Liver (tissue), 9 donors: Measurements from ENCODE around the gene JAKMIP1. TPM values are rescaled to one million over a fixed set of nuclear protein-coding genes. Genes with fewer than 3 reads are reported as not detected.
A peak's percentile ranks its signal among the peaks of the same experiment; 100 is the strongest.

Source experiments
- DNase-seq: peaks from one replicate; pipeline ENCODE4 v3.0.0-alpha.2; 2017; ENCODE audit warnings: low spot score
- H3K27ac ChIP-seq, 2 donors: one replicate each; pipeline ENCODE4 v1.7.0; 2013; ENCODE audit warnings: inconsistent platforms in 2 of 2, low read length in 2 of 2, control low read depth in 1 of 2, low read depth in 1 of 2, mild to moderate bottlenecking in 1 of 2
- H3K27me3 ChIP-seq, 4 donors: one replicate each; pipeline versions ENCODE4 v1.6.1 to v1.7.0; 2013; ENCODE audit warnings: low read length in 3 of 4, inconsistent platforms in 1 of 4, mild to moderate bottlenecking in 1 of 4, moderate library complexity in 1 of 4; ENCODE audit not compliant: control insufficient read depth in 4 of 4, insufficient read depth in 4 of 4
- H3K36me3 ChIP-seq, 4 donors: one replicate each; pipeline versions ENCODE4 v1.6.1 to v1.7.0; 2013; ENCODE audit warnings: low read length in 3 of 4, mild to moderate bottlenecking in 3 of 4, low read depth in 1 of 4, moderate library complexity in 1 of 4; ENCODE audit not compliant: control insufficient read depth in 4 of 4, insufficient read depth in 3 of 4
- H3K4me1 ChIP-seq, 4 donors: one replicate each; pipeline versions ENCODE4 v1.6.1 to v1.7.0; 2013; ENCODE audit warnings: low read length in 3 of 4, mild to moderate bottlenecking in 3 of 4, moderate library complexity in 1 of 4; ENCODE audit not compliant: control insufficient read depth in 4 of 4, insufficient read depth in 4 of 4
- H3K4me3 ChIP-seq, 3 donors: one replicate each; pipeline versions ENCODE4 v1.6.1 to v1.7.0; 2013; ENCODE audit warnings: low read length in 3 of 3, control low read depth in 1 of 3, low read depth in 1 of 3, mild to moderate bottlenecking in 1 of 3
- H3K9ac ChIP-seq, 2 donors: one replicate each; pipeline ENCODE4 v1.7.0; 2013; ENCODE audit warnings: low read length in 2 of 2, mild to moderate bottlenecking in 2 of 2, moderate library complexity in 2 of 2, control low read depth in 1 of 2, low read depth in 1 of 2
- H3K9me3 ChIP-seq, 4 donors: one replicate each; pipeline versions ENCODE4 v1.6.1 to v1.7.0; 2013; ENCODE audit warnings: low read length in 3 of 4; ENCODE audit not compliant: control insufficient read depth in 4 of 4
- EGR1 ChIP-seq, 2 donors: IDR thresholded peaks; 2 replicates each; pipeline ENCODE4 v1.6.1; 2016 to 2018; ENCODE audit warnings: antibody characterized with exemption in 2 of 2, low read depth in 2 of 2
- FOXA1 ChIP-seq: IDR thresholded peaks from 2 replicates; pipeline ENCODE4 v1.6.1; 2016; ENCODE audit warnings: antibody characterized with exemption
- FOXA2 ChIP-seq: IDR thresholded peaks from 2 replicates; pipeline ENCODE4 v1.6.1; 2016; ENCODE audit warnings: antibody characterized with exemption
- GABPA ChIP-seq, 2 donors: IDR thresholded peaks in 1 of 2; conservative IDR thresholded peaks in 1 of 2; 2 replicates each; pipeline ENCODE4 v1.6.1; 2016; ENCODE audit warnings: antibody characterized with exemption in 2 of 2, mild to moderate bottlenecking in 1 of 2, moderate library complexity in 1 of 2
- HNF4A ChIP-seq, 2 donors: conservative IDR thresholded peaks; 2 replicates each; pipeline ENCODE4 v1.6.1; 2016; ENCODE audit warnings: antibody characterized with exemption in 2 of 2, mild to moderate bottlenecking in 2 of 2
- HNF4G ChIP-seq: IDR thresholded peaks from 2 replicates; pipeline ENCODE4 v1.6.1; 2016; ENCODE audit warnings: antibody characterized with exemption
- JUND ChIP-seq, 2 donors: IDR thresholded peaks; 2 replicates each; pipeline ENCODE4 v1.6.1; 2016; ENCODE audit warnings: antibody characterized with exemption in 2 of 2
- NR2F2 ChIP-seq: IDR thresholded peaks from 2 replicates; pipeline ENCODE4 v1.6.1; 2016; ENCODE audit warnings: antibody characterized with exemption
- RAD21 ChIP-seq, 2 donors: IDR thresholded peaks; 2 replicates each; pipeline ENCODE4 v1.6.1; 2016; ENCODE audit warnings: antibody characterized with exemption in 2 of 2, mild to moderate bottlenecking in 2 of 2
- RXRA ChIP-seq, 2 donors: IDR thresholded peaks; 2 replicates each; pipeline ENCODE4 v1.6.1; 2017 to 2018; ENCODE audit warnings: antibody characterized with exemption in 2 of 2, mild to moderate bottlenecking in 1 of 2
- SP1 ChIP-seq: IDR thresholded peaks from 2 replicates; pipeline ENCODE4 v1.6.1; 2018; ENCODE audit warnings: antibody characterized with exemption, mild to moderate bottlenecking
- TAF1 ChIP-seq: conservative IDR thresholded peaks from 2 replicates; pipeline ENCODE4 v1.6.1; 2016; ENCODE audit warnings: antibody characterized with exemption, mild to moderate bottlenecking
- YY1 ChIP-seq: IDR thresholded peaks from 2 replicates; pipeline ENCODE4 v1.6.1; 2016; ENCODE audit warnings: antibody characterized with exemption, mild to moderate bottlenecking
- WGBS: extraction: QIAGEN DNeasy Blood & Tissue Kit; methylation state at CpG from one replicate; pipeline ENCODE4 v1.1.7; 2013; 5-methylcytosine and 5-hydroxymethylcytosine counted together
- polyA plus RNA-seq, 2 donors: library from polyadenylated mRNA; stranded (reverse) in 1 of 2; unstranded in 1 of 2; fragments of 200-250 nt in 1 of 2; fragments of >200 nt in 1 of 2; fragmentation: Nextera tagmentation in 1 of 2; extraction: Ambion mirVana in 1 of 2; gene quantifications; one replicate each; pipeline versions ENCODE4 v1.2.1 to v1.2.3, GENCODE V29; 2013 to 2015
- total RNA-seq, 2 donors: library from RNA; depleted of rRNA; stranded (reverse); fragments of >200 nt; gene quantifications; one replicate each; pipeline ENCODE4 v1.2.3, GENCODE V29; 2014
- TF ChIP-seq, protein P1 (sequence below): IDR thresholded peaks from 2 replicates; pipeline ENCODE4 v1.6.1; 2016; ENCODE audit warnings: antibody characterized with exemption
- TF ChIP-seq, protein P2 (sequence below): IDR thresholded peaks from 2 replicates; pipeline ENCODE4 v1.6.1; 2016; ENCODE audit warnings: antibody characterized with exemption
- TF ChIP-seq, protein P3 (sequence below): IDR thresholded peaks from 2 replicates; pipeline ENCODE4 v1.6.1; 2016; ENCODE audit warnings: antibody characterized with exemption
- TF ChIP-seq, protein P4 (sequence below): IDR thresholded peaks from 2 replicates; pipeline ENCODE4 v1.6.1; 2016; ENCODE audit warnings: antibody characterized with exemption, mild to moderate bottlenecking
- TF ChIP-seq, protein P5 (sequence below): fragments of 150-350 bp; IDR thresholded peaks from 2 replicates; pipeline ENCODE4 v1.5.1; 2017; ENCODE audit warnings: improper control_type of control experiment, low read depth, low read length; ENCODE audit not compliant: missing input control
- donor health status: healthy.
- donor health status: healthy.
- donor health status: healthy.
- donor health status: healthy.
- donor health status: healthy.

Gene JAKMIP1
- total and polyA plus RNA-seq, 4 donors = 0.08 to 0.50 TPM; not detected in 2

DNA sequence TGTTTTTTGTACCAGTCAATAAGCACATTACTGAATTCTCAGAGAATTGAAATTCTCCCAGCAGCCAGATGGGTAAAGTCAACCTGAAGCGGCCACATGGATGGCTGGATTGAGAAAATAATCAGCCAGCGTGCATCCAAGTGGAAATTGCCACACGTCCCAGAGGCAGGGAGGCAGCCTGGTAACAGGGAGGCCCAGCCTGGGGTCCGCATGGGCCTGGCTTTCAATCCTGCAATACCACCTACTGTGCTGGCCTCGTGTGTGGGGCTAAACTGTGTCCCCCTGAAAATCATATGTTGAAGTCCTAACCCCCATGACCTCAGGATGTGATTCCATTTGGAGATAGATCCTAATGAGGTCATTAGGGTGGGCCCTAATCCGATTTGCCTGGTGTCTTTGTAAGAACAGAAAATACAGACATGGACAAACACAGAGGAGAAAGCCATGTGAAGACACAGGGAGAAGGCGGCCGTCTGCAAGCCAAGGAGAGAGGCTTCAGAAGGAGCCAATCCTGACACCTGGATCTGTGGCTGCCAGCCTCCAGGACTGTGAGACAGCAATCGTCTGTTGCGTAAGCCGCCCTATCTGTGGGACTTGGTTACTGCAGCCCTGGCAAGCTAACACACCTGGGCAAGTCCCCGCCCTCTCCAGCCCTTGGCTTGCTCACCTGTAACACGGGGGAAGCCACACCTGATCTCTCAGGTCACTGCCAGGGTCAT, 90.3 kb downstream of the JAKMIP1 start:
- H3K4me3 ChIP-seq = no peak overlapping the region
- 50% methylated on average over 13 of the region's 13 CpGs for WGBS

DNA sequence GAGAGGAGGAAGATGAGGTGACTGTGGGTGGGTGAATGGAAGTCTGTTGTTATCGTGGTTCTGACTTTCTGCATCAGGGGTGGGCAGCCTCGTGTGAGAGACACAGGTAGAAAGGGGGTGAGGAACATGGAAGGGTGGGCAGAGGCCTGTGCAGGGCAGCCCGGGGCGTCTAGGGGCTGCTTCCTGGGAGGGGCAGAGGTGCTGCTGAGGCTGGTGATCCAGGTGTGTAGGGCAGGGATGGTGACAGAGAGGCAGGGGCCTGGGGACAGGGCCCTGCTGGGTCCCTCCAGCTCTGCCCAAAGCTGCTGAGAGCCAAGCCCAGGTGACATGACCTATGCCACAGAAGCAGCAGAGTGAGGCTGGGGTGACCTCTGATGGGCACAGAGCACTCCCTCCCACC, 92.5 kb downstream of the JAKMIP1 start:
- H3K9me3 ChIP-seq = no peaks in the 10 kb centered on the region
- no peak for DNase-seq
- no peak overlapping the region for H3K9ac ChIP-seq
- no peaks in the 10 kb centered on the region for H3K36me3 ChIP-seq
- TF ChIP-seq, protein P1, sequence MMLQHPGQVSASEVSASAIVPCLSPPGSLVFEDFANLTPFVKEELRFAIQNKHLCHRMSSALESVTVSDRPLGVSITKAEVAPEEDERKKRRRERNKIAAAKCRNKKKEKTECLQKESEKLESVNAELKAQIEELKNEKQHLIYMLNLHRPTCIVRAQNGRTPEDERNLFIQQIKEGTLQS = no peak
- no peak for TF ChIP-seq RXRA (IDR thresholded peaks at IDR 0.05)
- no peak for TF ChIP-seq TAF1
- TF ChIP-seq NR2F2 = no peak
- TF ChIP-seq RAD21 (IDR thresholded peaks at IDR 0.05) = no peak
- TF ChIP-seq HNF4G = no peak
- no peak for TF ChIP-seq FOXA1
- no peak for TF ChIP-seq YY1
- no peak for TF ChIP-seq HNF4A (conservative IDR thresholded peaks at IDR 0.05)
- TF ChIP-seq, protein P2, sequence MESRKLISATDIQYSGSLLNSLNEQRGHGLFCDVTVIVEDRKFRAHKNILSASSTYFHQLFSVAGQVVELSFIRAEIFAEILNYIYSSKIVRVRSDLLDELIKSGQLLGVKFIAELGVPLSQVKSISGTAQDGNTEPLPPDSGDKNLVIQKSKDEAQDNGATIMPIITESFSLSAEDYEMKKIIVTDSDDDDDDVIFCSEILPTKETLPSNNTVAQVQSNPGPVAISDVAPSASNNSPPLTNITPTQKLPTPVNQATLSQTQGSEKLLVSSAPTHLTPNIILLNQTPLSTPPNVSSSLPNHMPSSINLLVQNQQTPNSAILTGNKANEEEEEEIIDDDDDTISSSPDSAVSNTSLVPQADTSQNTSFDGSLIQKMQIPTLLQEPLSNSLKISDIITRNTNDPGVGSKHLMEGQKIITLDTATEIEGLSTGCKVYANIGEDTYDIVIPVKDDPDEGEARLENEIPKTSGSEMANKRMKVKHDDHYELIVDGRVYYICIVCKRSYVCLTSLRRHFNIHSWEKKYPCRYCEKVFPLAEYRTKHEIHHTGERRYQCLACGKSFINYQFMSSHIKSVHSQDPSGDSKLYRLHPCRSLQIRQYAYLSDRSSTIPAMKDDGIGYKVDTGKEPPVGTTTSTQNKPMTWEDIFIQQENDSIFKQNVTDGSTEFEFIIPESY = no peak
- no peak for TF ChIP-seq FOXA2
- no peak for TF ChIP-seq JUND (IDR thresholded peaks at IDR 0.05)
- TF ChIP-seq EGR1 (IDR thresholded peaks at IDR 0.05; ENCODE audit: low read depth in 2 of 2) = no peak
- TF ChIP-seq, protein P3, sequence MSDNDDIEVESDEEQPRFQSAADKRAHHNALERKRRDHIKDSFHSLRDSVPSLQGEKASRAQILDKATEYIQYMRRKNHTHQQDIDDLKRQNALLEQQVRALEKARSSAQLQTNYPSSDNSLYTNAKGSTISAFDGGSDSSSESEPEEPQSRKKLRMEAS = no peak
- TF ChIP-seq SP1 = no peak
- TF ChIP-seq, protein P4, sequence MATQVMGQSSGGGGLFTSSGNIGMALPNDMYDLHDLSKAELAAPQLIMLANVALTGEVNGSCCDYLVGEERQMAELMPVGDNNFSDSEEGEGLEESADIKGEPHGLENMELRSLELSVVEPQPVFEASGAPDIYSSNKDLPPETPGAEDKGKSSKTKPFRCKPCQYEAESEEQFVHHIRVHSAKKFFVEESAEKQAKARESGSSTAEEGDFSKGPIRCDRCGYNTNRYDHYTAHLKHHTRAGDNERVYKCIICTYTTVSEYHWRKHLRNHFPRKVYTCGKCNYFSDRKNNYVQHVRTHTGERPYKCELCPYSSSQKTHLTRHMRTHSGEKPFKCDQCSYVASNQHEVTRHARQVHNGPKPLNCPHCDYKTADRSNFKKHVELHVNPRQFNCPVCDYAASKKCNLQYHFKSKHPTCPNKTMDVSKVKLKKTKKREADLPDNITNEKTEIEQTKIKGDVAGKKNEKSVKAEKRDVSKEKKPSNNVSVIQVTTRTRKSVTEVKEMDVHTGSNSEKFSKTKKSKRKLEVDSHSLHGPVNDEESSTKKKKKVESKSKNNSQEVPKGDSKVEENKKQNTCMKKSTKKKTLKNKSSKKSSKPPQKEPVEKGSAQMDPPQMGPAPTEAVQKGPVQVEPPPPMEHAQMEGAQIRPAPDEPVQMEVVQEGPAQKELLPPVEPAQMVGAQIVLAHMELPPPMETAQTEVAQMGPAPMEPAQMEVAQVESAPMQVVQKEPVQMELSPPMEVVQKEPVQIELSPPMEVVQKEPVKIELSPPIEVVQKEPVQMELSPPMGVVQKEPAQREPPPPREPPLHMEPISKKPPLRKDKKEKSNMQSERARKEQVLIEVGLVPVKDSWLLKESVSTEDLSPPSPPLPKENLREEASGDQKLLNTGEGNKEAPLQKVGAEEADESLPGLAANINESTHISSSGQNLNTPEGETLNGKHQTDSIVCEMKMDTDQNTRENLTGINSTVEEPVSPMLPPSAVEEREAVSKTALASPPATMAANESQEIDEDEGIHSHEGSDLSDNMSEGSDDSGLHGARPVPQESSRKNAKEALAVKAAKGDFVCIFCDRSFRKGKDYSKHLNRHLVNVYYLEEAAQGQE = no peak
- TF ChIP-seq, protein P5, sequence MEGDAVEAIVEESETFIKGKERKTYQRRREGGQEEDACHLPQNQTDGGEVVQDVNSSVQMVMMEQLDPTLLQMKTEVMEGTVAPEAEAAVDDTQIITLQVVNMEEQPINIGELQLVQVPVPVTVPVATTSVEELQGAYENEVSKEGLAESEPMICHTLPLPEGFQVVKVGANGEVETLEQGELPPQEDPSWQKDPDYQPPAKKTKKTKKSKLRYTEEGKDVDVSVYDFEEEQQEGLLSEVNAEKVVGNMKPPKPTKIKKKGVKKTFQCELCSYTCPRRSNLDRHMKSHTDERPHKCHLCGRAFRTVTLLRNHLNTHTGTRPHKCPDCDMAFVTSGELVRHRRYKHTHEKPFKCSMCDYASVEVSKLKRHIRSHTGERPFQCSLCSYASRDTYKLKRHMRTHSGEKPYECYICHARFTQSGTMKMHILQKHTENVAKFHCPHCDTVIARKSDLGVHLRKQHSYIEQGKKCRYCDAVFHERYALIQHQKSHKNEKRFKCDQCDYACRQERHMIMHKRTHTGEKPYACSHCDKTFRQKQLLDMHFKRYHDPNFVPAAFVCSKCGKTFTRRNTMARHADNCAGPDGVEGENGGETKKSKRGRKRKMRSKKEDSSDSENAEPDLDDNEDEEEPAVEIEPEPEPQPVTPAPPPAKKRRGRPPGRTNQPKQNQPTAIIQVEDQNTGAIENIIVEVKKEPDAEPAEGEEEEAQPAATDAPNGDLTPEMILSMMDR = no peak
- no peak for TF ChIP-seq GABPA (IDR thresholded peaks at IDR 0.05 in 1 of 2, conservative IDR thresholded peaks at IDR 0.05 in 1 of 2)
- H3K4me1 ChIP-seq = no peaks in the 10 kb centered on the region
- no peak overlapping the region for H3K27ac ChIP-seq
- WGBS = 67% methylated on average over 4 of the region's 4 CpGs
- no peaks in the 10 kb centered on the region for H3K27me3 ChIP-seq
- H3K4me3 ChIP-seq = no peak overlapping the region

More for the DNA sequence above, 90.3 kb downstream of the JAKMIP1 start:
- Histone ChIP-seq H3K27me3 (peaks cover 0 to 5% (median 0%) of the 10 kb centered on the region in 4 donors), H3K27ac (no peak overlapping the region), H3K4me1 (no peaks in the 10 kb centered on the region), H3K9ac (no peak overlapping the region), H3K36me3 (no peaks in the 10 kb centered on the region), H3K9me3 (no peaks in the 10 kb centered on the region)
- no peak for TF ChIP-seq JUND (IDR thresholded peaks at IDR 0.05)
- TF ChIP-seq, protein P5 = peak; percentile 25
- DNase-seq = no peak
